ENCODE data around the gene ZFPL1.
A peak's percentile ranks its signal among the peaks of the same experiment; 100 is the strongest.

ZFPL1 gene

GRCh38 chr11:65128182-65129145 lies 44.4 kb downstream of the ZFPL1 start:
- Histone ChIP-seq H3K36me3 (ENCODE audit: control insufficient read depth in 1 of 2, insufficient read depth in 2 of 2, low read length in 2 of 2) (peaks cover 63 to 88% of the 10 kb centered on the region in 2 donors), H3K27ac (ENCODE audit: low read depth, low read length) (no peak overlapping the region), H3K9ac (ENCODE audit: low read depth in 1 of 2, low read length in 2 of 2) (no peak overlapping the region), H3K27me3 (ENCODE audit: control insufficient read depth in 1 of 2, insufficient read depth in 2 of 2, low read length in 2 of 2) (no peaks in the 10 kb centered on the region), H3K4me3 (ENCODE audit: low read depth in 1 of 2, low read length in 2 of 2) (no peak overlapping the region), H3K4me1 (ENCODE audit: control insufficient read depth in 1 of 2, insufficient read depth in 2 of 2, low read length in 2 of 2) (peaks cover 20 to 27% of the 10 kb centered on the region in 2 donors), H3K9me3 (ENCODE audit: control insufficient read depth in 1 of 2, low read length in 2 of 2) (no peaks in the 10 kb centered on the region)

- Histone ChIP-seq H3K27ac (ENCODE audit: low read depth, low read length) (no peak overlapping the region), H3K9me3 (ENCODE audit: control insufficient read depth in 1 of 2, low read length in 2 of 2) (no peaks in the 10 kb centered on the region), H3K9ac (ENCODE audit: low read depth in 1 of 2, low read length in 2 of 2) (no peak overlapping the region), H3K4me3 (ENCODE audit: low read depth in 1 of 2, low read length in 2 of 2) (no peak overlapping the region), H3K27me3 (ENCODE audit: control insufficient read depth in 1 of 2, insufficient read depth in 2 of 2, low read length in 2 of 2) (no peaks in the 10 kb centered on the region), H3K36me3 (ENCODE audit: control insufficient read depth in 1 of 2, insufficient read depth in 2 of 2, low read length in 2 of 2) (peaks cover 61 to 81% of the 10 kb centered on the region in 2 donors), H3K4me1 (ENCODE audit: control insufficient read depth in 1 of 2, insufficient read depth in 2 of 2, low read length in 2 of 2) (peaks cover 21 to 30% of the 10 kb centered on the region in 2 donors)
Measured at GRCh38 chr11:65129649-65130441, 45.8 kb downstream of the ZFPL1 start.

GRCh38 chr11:65130631-65131416 lies 46.8 kb downstream of the ZFPL1 start:
- H3K9me3 ChIP-seq (ENCODE audit: control insufficient read depth in 1 of 2, low read length in 2 of 2) = no peaks in the 10 kb centered on the region
- H3K36me3 ChIP-seq (ENCODE audit: control insufficient read depth in 1 of 2, insufficient read depth in 2 of 2, low read length in 2 of 2) = peaks cover 52 to 71% of the 10 kb centered on the region in 2 donors
- peaks cover 26 to 37% of the 10 kb centered on the region in 2 donors for H3K4me1 ChIP-seq (ENCODE audit: control insufficient read depth in 1 of 2, insufficient read depth in 2 of 2, low read length in 2 of 2)

GRCh38 chr11:65131417-65131776 lies 47.4 kb downstream of the ZFPL1 start:
- no peak overlapping the region for H3K4me3 ChIP-seq (ENCODE audit: low read depth in 1 of 2, low read length in 2 of 2)
- H3K9ac ChIP-seq (ENCODE audit: low read depth in 1 of 2, low read length in 2 of 2) = no peak overlapping the region
- peaks cover 31 to 41% of the 10 kb centered on the region in 2 donors for H3K4me1 ChIP-seq (ENCODE audit: control insufficient read depth in 1 of 2, insufficient read depth in 2 of 2, low read length in 2 of 2)
- H3K27ac ChIP-seq (ENCODE audit: low read depth, low read length) = no peak overlapping the region
- H3K9me3 ChIP-seq (ENCODE audit: control insufficient read depth in 1 of 2, low read length in 2 of 2) = no peaks in the 10 kb centered on the region
- H3K27me3 ChIP-seq (ENCODE audit: control insufficient read depth in 1 of 2, insufficient read depth in 2 of 2, low read length in 2 of 2) = no peaks in the 10 kb centered on the region
- peaks cover 51 to 65% of the 10 kb centered on the region in 2 donors for H3K36me3 ChIP-seq (ENCODE audit: control insufficient read depth in 1 of 2, insufficient read depth in 2 of 2, low read length in 2 of 2)

More at GRCh38 chr11:65130631-65131416, 46.8 kb downstream of the ZFPL1 start:
- no peak overlapping the region for H3K27ac ChIP-seq (ENCODE audit: low read depth, low read length)
- no peaks in the 10 kb centered on the region for H3K27me3 ChIP-seq (ENCODE audit: control insufficient read depth in 1 of 2, insufficient read depth in 2 of 2, low read length in 2 of 2)
- no peak overlapping the region for H3K4me3 ChIP-seq (ENCODE audit: low read depth in 1 of 2, low read length in 2 of 2)
- H3K9ac ChIP-seq (ENCODE audit: low read depth in 1 of 2, low read length in 2 of 2) = no peak overlapping the region

- Histone ChIP-seq H3K4me1 (ENCODE audit: control insufficient read depth in 1 of 2, insufficient read depth in 2 of 2, low read length in 2 of 2) (peaks cover 33 to 46% of the 10 kb centered on the region in 2 donors), H3K9me3 (ENCODE audit: control insufficient read depth in 1 of 2, low read length in 2 of 2) (no peaks in the 10 kb centered on the region), H3K9ac (ENCODE audit: low read depth in 1 of 2, low read length in 2 of 2) (no peak overlapping the region), H3K4me3 (ENCODE audit: low read depth in 1 of 2, low read length in 2 of 2) (no peak overlapping the region), H3K27me3 (ENCODE audit: control insufficient read depth in 1 of 2, insufficient read depth in 2 of 2, low read length in 2 of 2) (no peaks in the 10 kb centered on the region), H3K36me3 (ENCODE audit: control insufficient read depth in 1 of 2, insufficient read depth in 2 of 2, low read length in 2 of 2) (peaks cover 47 to 61% of the 10 kb centered on the region in 2 donors), H3K27ac (ENCODE audit: low read depth, low read length) (no peak overlapping the region)
Measured at GRCh38 chr11:65131895-65132237, 47.8 kb downstream of the ZFPL1 start.

GRCh38 chr11:65132238-65132987 lies 48.4 kb downstream of the ZFPL1 start:
- H3K9me3 ChIP-seq (ENCODE audit: control insufficient read depth in 1 of 2, low read length in 2 of 2) = no peaks in the 10 kb centered on the region
- H3K4me1 ChIP-seq (ENCODE audit: control insufficient read depth in 1 of 2, insufficient read depth in 2 of 2, low read length in 2 of 2) = peaks cover 31 to 46% of the 10 kb centered on the region in 2 donors
- peak overlapping the region; percentile 78 to 94 for H3K4me3 ChIP-seq (ENCODE audit: low read depth in 1 of 2, low read length in 2 of 2)
- no peaks in the 10 kb centered on the region for H3K27me3 ChIP-seq (ENCODE audit: control insufficient read depth in 1 of 2, insufficient read depth in 2 of 2, low read length in 2 of 2)
- H3K27ac ChIP-seq (ENCODE audit: low read depth, low read length) = peak overlapping the region; percentile 46
- peak overlapping the region; percentile 85 to 99 for H3K9ac ChIP-seq (ENCODE audit: low read depth in 1 of 2, low read length in 2 of 2)
- peaks cover 45 to 55% of the 10 kb centered on the region in 2 donors for H3K36me3 ChIP-seq (ENCODE audit: control insufficient read depth in 1 of 2, insufficient read depth in 2 of 2, low read length in 2 of 2)

- Histone ChIP-seq H3K36me3 (ENCODE audit: control insufficient read depth in 1 of 2, insufficient read depth in 2 of 2, low read length in 2 of 2) (peaks cover 39 to 49% of the 10 kb centered on the region in 2 donors), H3K27me3 (ENCODE audit: control insufficient read depth in 1 of 2, insufficient read depth in 2 of 2, low read length in 2 of 2) (no peaks in the 10 kb centered on the region), H3K4me3 (ENCODE audit: low read depth in 1 of 2, low read length in 2 of 2) (peak overlapping the region; percentile 78 to 94), H3K9ac (ENCODE audit: low read depth in 1 of 2, low read length in 2 of 2) (peak overlapping the region; percentile 85 to 99), H3K9me3 (ENCODE audit: control insufficient read depth in 1 of 2, low read length in 2 of 2) (no peaks in the 10 kb centered on the region), H3K4me1 (ENCODE audit: control insufficient read depth in 1 of 2, insufficient read depth in 2 of 2, low read length in 2 of 2) (peaks cover 31 to 46% of the 10 kb centered on the region in 2 donors), H3K27ac (ENCODE audit: low read depth, low read length) (peak overlapping the region; percentile 97)
Measured at GRCh38 chr11:65132988-65133700, 49.1 kb downstream of the ZFPL1 start.

- H3K4me3 ChIP-seq (ENCODE audit: low read depth in 1 of 2, low read length in 2 of 2) = peak overlapping the region; percentile 78 to 94
- peaks cover 31 to 46% of the 10 kb centered on the region in 2 donors for H3K4me1 ChIP-seq (ENCODE audit: control insufficient read depth in 1 of 2, insufficient read depth in 2 of 2, low read length in 2 of 2)
- peak overlapping the region; percentile 85 to 99 for H3K9ac ChIP-seq (ENCODE audit: low read depth in 1 of 2, low read length in 2 of 2)
- H3K27ac ChIP-seq (ENCODE audit: low read depth, low read length) = peak overlapping the region; percentile 97
- H3K27me3 ChIP-seq (ENCODE audit: control insufficient read depth in 1 of 2, insufficient read depth in 2 of 2, low read length in 2 of 2) = no peaks in the 10 kb centered on the region
- H3K36me3 ChIP-seq (ENCODE audit: control insufficient read depth in 1 of 2, insufficient read depth in 2 of 2, low read length in 2 of 2) = peaks cover 33 to 43% of the 10 kb centered on the region in 2 donors
- no peaks in the 10 kb centered on the region for H3K9me3 ChIP-seq (ENCODE audit: control insufficient read depth in 1 of 2, low read length in 2 of 2)
Measured at GRCh38 chr11:65133724-65134123, 49.7 kb downstream of the ZFPL1 start.

Measured in duodenal mucosa (tissue), 2 donors.